HCT116 (cell line): Measurements from ENCODE around the gene TIMM44.

Source experiments
- ZNF274 ChIP-seq: fragments of 200-500 bp; sonication (Bioruptor generic); IDR thresholded peaks from 2 replicates; pipeline ENCODE4 v1.6.1; 2014; ENCODE audit warnings: mild to moderate bottlenecking, low read depth, low read length, inconsistent platforms
- TF ChIP-seq, protein P1 (sequence below), 3 experiments: fragments of 200-600 bp in 1 of 3; sonication (generic) in 1 of 3; IDR thresholded peaks in 2 of 3; conservative IDR thresholded peaks in 1 of 3; 2 replicates each; pipeline ENCODE4 v1.5.1; 2012 to 2017; ENCODE audit warnings: low read depth in 2 of 3, low read length in 2 of 3, antibody characterized with exemption in 1 of 3, borderline replicate concordance in 1 of 3, control low read depth in 1 of 3, mild to moderate bottlenecking in 1 of 3, mixed read lengths in 1 of 3, mixed run types in 1 of 3, moderate library complexity in 1 of 3; ENCODE audit not compliant: insufficient read depth in 1 of 3

DNA sequence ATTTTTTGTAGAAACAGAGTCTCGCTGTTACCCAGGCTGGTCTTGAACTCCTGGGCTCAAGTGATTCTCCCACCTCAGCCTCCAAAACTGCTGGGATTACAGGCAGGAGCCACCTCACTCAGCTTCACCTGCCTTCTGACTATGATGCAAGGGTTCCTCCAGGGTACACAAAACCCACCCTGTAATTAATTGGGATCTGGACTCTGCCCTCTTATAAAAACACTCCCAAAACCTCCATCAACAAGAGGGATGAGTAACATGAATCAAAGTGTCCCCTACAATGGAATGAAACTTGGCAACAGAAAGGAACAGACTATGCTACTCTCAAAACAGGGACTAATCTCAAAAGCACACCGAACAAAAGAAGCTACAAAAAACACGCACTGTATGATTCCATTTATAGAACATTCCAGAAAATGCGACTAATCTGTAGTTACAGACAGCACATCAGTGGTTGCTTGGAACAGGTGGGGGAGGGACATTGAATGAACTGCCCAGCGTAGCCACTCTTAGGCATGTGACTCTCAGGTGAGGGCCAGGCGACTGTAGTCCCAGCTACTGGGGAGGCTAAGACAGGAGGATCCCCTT, 66.1 kb downstream of the TIMM44 start:
- TF ChIP-seq, protein P1, sequence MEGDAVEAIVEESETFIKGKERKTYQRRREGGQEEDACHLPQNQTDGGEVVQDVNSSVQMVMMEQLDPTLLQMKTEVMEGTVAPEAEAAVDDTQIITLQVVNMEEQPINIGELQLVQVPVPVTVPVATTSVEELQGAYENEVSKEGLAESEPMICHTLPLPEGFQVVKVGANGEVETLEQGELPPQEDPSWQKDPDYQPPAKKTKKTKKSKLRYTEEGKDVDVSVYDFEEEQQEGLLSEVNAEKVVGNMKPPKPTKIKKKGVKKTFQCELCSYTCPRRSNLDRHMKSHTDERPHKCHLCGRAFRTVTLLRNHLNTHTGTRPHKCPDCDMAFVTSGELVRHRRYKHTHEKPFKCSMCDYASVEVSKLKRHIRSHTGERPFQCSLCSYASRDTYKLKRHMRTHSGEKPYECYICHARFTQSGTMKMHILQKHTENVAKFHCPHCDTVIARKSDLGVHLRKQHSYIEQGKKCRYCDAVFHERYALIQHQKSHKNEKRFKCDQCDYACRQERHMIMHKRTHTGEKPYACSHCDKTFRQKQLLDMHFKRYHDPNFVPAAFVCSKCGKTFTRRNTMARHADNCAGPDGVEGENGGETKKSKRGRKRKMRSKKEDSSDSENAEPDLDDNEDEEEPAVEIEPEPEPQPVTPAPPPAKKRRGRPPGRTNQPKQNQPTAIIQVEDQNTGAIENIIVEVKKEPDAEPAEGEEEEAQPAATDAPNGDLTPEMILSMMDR (IDR thresholded peaks at IDR 0.05 in 2 of 3, conservative IDR thresholded peaks at IDR 0.05 in 1 of 3; ENCODE audit: borderline replicate concordance in 1 of 3, insufficient read depth in 1 of 3, low read depth in 2 of 3, low read length in 2 of 3), result no peak
- TF ChIP-seq ZNF274, result no peak
